NCI-H1436 treated with DMSO at 0.1 percent for 48 hours (cell line): Measurements from ENCODE around the gene TPBG.
A peak's percentile ranks its signal among the peaks of the same experiment; 100 is the strongest.
"Not testable (repeated sequence)": the region's sequence is repeated elsewhere in the genome, so short reads cannot be mapped to it uniquely, and the experiment has no call there.

ENCODE experiments used
- DNase-seq: peaks from one replicate; lab custom pipeline; 2025; lab: John Stamatoyannopoulos, UW

Gene TPBG

DNA sequence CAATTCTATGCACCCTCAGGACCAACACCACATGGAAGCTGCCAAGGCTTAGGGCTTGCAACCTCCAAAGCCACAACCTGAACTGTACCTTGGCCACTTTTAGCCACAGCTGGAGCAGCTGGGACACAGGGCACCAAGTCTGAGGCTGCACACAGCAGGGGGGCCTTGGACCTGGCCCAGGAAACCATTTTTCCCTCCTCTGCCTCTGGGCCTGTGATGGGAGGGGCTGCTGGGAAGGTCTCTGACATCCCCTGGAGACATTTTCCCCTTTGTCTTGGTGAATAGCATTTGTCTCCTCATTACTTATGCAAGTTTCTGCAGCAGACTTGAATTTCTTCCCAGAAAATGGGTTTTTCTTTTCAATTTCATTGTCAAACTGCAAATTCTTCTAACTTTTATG, 13.0 kb downstream of the TPBG start:
- DNase-seq, result no peak

DNA sequence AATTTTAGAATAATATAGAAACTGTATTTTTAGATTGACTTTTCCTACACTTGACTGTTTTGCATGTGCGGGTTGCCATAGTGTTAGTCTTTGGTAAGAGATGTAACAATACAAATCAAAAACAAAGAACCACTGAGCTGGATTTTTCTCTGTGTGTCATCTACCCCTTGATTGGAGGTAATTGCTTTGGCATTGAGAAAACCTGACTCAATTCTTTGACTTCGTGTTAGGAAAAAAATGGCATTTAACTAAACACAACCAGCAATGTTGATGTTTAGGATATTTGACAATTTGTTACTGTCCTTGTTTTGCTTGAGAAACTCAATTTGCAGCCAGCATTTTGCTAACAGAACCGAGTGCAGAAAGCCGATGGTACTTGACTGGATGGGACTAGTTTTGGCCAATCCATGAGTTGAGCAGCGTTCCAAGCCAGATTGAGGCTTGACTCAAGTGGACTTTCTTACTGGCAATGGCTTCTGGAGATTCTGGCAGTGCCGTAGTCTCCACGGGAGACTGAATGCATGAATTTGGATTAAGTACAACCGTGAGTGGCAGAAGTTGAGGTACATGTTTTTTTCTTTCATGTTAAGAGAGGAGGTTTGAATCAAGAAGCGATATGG, 17.1 kb downstream of the TPBG start:
- DNase-seq, result no peak

DNA sequence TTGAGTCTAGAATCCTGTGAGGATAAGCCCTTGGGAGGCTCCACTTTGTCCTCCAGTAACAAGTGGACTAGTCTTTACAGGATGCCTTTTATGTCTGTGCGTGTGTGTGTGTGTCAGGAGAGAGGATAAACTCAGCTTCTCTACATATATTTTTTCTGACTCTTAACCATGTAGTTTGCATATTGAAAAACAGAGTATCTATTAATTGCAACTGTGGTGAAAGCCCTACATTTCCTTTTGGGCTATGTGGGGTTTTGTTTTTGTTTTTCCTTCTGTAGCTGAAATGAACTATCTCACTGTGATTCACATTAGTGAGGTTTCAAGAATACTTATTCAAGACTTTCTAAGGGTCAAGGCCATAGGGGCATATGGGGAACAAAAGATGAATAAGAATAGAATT, 17.7 kb downstream of the TPBG start:
- no peak for DNase-seq

DNA sequence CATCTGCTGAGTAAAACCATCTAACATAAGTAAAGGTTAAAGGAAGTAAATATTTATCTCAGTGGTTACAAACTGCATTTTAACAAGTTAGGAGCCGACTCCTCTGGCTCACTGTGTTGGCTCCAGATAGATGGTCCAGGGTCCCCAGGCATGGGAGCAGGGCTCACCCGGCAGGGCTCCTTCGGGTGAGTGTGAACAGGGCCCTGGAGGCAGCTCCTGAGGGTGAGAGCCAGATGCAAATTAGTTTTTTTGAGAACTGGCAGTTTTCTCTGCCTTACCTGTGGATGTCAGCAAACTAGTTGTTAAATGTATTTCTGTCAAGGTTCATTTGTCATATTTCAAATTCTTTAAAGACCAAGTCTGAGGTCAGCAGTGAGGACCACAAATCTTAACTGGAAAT, 21.5 kb downstream of the TPBG start:
- DNase-seq, result no peak

DNA sequence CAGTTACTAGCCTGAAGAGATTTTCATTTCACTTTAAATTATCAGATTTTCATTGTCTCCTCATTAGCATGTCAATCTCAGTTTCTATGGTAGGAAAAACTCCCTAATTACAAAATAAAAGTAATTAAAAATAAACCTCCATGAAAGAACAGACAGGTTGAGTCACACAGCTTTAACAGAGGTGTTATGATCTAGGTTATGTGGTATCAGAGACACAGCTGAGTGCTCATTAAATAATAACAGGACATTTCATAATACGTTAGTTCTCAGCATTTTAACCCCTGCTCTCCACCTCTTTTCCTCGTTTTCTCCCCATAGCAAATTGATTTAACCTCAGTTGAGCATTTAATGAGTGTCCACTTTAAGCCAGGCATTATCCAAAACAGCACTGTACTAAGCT, 21.9 kb downstream of the TPBG start:
- no peak for DNase-seq

DNA sequence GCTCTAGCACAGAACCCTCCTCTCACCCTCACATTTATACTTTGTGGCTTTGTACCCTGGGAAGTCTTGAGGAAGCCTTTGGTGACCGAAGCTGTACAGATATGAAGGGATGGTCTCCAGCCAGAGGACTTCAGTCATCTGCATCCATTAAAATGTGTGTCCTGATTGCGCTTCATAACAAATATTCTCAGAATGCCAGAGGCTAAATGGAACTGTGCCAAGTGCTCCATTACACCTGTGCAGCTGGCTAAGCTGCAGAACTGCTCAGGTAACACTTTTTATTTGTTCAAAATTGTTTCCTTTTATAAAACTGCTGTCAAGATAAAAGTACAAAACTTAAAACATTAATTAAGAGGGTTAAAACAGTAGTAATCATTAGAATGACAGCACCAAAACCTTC, 22.3 kb downstream of the TPBG start:
- peak; percentile 25 for DNase-seq

DNA sequence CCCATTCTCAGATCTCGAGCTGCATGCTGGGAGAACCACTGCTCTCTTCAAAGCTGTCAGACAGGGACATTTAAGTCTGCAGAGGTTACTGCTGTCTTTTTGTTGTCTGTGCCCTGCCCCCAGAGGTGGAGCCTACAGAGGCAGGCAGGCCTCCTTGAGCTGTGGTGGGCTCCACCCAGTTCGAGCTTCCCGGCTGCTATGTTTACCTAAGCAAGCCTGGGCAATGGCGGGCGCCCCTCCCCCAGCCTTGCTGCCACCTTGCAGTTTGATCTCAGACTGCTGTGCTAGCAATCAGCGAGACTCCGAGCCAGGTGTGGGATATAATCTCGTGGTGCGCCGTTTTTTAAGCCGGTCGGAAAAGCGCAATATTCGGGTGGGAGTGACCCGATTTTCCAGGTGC, 31.2 kb downstream of the TPBG start:
- DNase-seq, result not testable (repeated sequence)

DNA sequence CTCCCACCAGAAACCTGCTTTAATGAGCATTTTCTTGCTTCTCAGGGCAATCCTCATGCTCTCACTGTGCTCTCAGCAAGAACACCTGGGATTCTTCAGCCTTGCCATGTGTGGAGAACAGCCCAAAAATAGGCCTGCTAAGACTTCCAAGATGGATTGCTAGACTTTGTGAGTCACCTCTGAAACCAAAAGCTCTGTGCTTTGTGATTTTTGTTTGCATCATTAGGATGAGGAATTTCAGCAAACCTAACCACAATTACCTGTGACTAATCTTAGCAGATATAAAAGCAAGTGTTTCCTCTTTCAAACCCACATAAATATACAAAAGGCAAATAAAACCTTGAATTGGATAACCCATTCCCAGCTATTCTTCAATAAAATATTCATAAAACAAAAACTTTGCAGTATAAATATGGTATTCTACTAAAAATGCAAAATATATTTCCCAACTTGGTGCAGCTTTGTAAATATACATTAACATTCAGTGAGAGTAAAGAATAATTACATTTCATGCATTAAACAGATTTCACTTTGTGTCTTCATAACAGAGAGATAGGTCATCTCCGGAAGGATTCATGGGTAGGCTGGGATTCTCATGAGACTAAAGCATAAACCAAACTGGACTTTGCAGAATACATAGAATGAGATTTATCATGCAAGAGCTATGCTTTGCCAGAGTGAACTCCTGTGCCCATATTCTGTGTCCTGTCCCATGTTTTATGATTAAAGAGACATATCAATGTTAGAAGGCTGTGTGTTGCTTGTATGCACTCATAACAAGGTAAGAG, 33.5 kb downstream of the TPBG start:
- no peak for DNase-seq

DNA sequence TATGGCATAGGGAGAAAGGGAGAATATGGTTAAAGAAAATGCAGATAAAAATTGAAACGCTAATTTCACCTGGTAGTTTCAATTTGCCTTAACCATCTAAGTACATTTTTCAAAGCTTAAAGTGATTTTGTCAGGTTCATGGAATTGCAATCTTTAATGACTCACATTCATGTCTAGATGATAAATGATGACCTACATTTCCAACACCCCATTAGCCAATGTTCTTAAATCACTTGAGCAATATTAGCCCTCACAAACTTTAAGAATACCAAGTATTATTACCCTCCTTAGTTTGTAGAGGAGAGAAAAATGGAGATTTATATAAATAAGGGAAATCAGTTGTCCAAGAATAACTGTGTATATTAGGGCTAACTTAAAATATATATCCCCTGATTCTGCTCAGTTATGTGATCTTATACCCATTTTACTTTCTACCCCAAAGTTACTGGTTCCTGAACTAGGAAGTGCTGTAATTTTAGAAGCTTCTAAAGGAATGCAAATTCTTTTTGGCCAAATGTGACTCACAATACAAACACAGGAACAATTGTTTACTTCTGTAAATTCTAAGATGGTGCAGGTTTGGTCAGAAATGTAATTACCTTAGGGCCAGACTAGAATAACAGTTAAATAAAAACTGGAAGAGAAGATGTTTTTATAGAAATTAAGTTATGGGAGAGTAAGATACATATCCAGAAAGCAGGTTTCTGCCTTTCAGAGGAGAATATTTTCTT, 34.5 kb downstream of the TPBG start:
- DNase-seq, result no peak

DNA sequence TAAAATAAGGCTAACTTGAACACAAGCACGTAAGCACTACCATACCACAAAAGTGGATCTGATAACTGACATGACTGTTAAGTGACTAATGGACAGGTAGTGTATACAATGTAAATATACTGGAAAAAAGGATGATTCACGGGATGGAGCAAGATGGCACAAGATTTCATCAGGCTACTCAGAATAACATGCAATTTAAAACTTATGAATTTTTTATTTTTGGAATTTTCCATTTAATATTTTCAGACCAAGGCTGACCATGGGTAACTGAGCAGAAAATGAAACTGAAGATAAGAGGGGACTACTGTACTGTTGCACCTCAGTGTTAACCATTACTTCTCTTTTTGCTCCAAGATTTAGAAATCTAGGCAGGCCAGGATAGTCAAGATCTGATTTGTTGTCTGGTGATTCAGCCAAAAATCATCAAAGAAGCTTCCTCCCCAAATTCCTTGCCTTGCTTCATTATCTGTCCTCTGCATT, 45.4 kb downstream of the TPBG start:
- DNase-seq, result no peak

DNA sequence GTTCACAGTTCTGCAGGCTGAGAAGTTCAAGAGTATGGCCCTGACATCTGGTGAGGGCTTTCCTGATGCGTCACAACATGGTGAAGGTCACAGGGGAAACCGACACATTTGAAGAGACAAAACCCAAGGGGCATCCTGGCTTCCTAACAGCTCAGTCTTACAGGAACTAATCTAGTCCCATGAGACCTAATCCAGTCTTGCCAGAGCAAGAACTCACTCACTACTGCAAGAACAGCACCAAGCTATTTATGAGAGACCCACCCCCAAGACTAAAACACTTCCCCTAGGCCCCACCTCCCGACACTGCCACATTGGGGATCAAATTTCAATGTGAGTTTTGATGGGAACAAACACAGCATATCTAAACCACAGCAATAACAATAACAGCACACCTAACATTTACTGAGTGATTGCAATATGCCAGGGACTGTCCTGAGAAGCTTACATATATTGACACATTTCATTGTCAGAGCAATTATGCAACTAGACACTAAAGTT, 46.6 kb downstream of the TPBG start:
- peak; percentile 53 for DNase-seq

DNA sequence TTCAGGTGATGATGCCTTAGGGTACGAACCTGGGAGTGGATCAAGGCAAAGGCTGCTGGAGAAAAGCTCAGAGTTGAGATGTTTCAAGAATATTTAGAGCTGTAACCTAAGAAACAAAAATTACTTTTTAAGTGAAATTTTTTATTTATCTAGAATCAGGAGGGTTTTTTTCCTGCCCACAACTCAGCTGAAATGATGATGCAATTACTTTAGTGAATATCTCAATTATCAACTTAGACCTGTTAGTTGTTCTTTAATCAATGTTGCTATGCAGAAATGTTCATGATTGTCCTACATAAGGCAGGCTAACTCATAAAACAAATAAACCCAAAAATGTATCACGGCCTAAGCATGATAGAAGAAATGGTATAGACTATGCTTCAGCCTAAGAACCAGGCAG, 50.3 kb downstream of the TPBG start:
- DNase-seq, result no peak

DNA sequence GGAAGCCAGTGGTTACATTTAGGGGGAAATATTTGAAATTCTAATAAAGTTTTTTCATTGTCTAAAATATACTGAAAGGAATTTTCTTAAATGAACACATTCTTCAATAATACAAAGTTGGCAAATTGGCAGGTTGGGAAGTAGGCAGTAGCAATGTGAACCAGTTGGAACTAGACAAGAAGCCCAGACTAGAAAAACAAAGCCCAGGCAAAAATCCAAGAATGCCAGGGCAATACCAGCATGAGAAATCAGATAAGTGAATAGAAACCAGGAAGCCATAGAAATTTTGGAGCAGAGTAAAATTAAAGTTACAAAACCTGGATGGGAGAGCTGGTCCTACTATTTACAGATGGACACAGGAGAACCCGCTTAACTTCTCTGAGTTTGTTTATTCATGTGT, 52.2 kb downstream of the TPBG start:
- DNase-seq, result no peak

DNA sequence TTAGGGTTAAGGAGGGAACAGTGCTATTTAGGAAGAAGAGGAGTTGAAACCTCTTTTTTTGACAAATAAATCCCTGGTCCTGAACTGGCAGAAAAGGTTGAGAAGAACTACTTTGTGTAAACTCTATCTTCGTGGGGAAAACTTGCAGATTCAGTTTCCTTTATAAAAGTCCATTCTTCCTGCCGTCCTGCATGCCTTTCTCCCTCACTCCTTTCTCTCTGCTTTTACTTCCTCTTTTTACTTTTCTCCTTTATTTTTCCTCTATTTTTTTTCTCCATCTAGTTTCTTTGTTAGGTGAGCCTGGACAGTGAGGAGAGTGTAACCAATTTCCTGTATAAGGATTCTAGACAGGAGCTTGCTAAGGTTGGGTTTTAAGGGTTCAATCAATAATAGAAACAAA, 52.7 kb downstream of the TPBG start:
- DNase-seq, result no peak
